Loucy (cell line): Measurements from ENCODE around the gene BCL11B.

Experiments
- H2AFZ ChIP-seq: fragments of 200-600 bp; sonication (generic); 2 replicates; pipeline ENCODE4 v1.6.0; 2016; ENCODE audit warnings: antibody characterized with exemption, mild to moderate bottlenecking, low read length, moderate library complexity
- H3F3A ChIP-seq: fragments of 200-600 bp; 2 replicates; pipeline ENCODE4 v1.6.0; 2016; ENCODE audit warnings: antibody characterized with exemption, low read depth, mild to moderate bottlenecking
- H3K27me3 ChIP-seq: fragments of 200-600 bp; sonication (generic); 2 replicates; pipeline ENCODE4 v1.6.1; 2014; ENCODE audit warnings: low read length, mild to moderate bottlenecking; ENCODE audit not compliant: insufficient read depth, poor library complexity, severe bottlenecking
- H3K36me3 ChIP-seq: fragments of 200-600 bp; sonication (generic); 2 replicates; pipeline ENCODE4 v1.6.1; 2016; ENCODE audit warnings: low read length; ENCODE audit not compliant: insufficient read depth
- H3K4me1 ChIP-seq: fragments of 200-600 bp; sonication (generic); 2 replicates; pipeline ENCODE4 v1.5.1; 2014; ENCODE audit warnings: low read length, mild to moderate bottlenecking; ENCODE audit not compliant: insufficient read depth, poor library complexity, severe bottlenecking
- H3K4me2 ChIP-seq: fragments of 200-600 bp; sonication (generic); 2 replicates; pipeline ENCODE4 v1.6.0; 2014; ENCODE audit warnings: antibody characterized with exemption, low read length, low read depth, mild to moderate bottlenecking; ENCODE audit not compliant: poor library complexity, severe bottlenecking
- H3K4me3 ChIP-seq: fragments of 200-600 bp; sonication (generic); 2 replicates; pipeline ENCODE4 v1.5.1; 2014; ENCODE audit warnings: low read length, mild to moderate bottlenecking, mixed read lengths; ENCODE audit not compliant: poor library complexity, severe bottlenecking
- H3K79me2 ChIP-seq: fragments of 200-600 bp; sonication (generic); 2 replicates; pipeline ENCODE4 v1.6.1; 2014; ENCODE audit warnings: low read length; ENCODE audit not compliant: insufficient read depth
- H3K9ac ChIP-seq: fragments of 200-600 bp; sonication (generic); 2 replicates; pipeline ENCODE4 v1.6.0; 2014; ENCODE audit warnings: mild to moderate bottlenecking, low read depth, low read length, moderate library complexity; ENCODE audit not compliant: poor library complexity, severe bottlenecking
- H3K9me2 ChIP-seq: fragments of 200-600 bp; sonication (generic); replicated peaks from 2 replicates; pipeline ENCODE4 v1.6.1; 2016; ENCODE audit warnings: low read depth, low read length, mixed read lengths
- H3K9me3 ChIP-seq: fragments of 200-600 bp; sonication (generic); 2 replicates; pipeline ENCODE4 v1.6.1; 2014; ENCODE audit warnings: mild to moderate bottlenecking, antibody characterized with exemption, low read length, low read depth; ENCODE audit not compliant: insufficient read depth
- H4K20me1 ChIP-seq: fragments of 200-600 bp; sonication (generic); 2 replicates; pipeline ENCODE4 v1.6.0; 2014; ENCODE audit warnings: antibody characterized with exemption, low read length, mild to moderate bottlenecking; ENCODE audit not compliant: insufficient read depth, poor library complexity, severe bottlenecking
- CTCF ChIP-seq: fragments of 200-600 bp; sonication (generic); conservative IDR thresholded peaks from 2 replicates; pipeline ENCODE4 v1.5.1; 2014; ENCODE audit warnings: mild to moderate bottlenecking, antibody characterized with exemption, low read length
- EZH2phosphoT487 ChIP-seq: fragments of 200-600 bp; IDR thresholded peaks from 2 replicates; pipeline ENCODE4 v1.6.1; 2018; ENCODE audit warnings: antibody characterized with exemption, mild to moderate bottlenecking, moderate library complexity, borderline replicate concordance

Gene BCL11B

GRCh38 chr14:99156090-99156425, 115.9 kb downstream of the BCL11B start:
- TF ChIP-seq EZH2phosphoT487 (no peak), CTCF (no peak)
- no peaks in the 10 kb centered on the region for H3K27me3 ChIP-seq
- H4K20me1 ChIP-seq = no peaks in the 10 kb centered on the region
- no peak overlapping the region for H3K4me3 ChIP-seq
- H3K9me2 ChIP-seq = no peaks in the 10 kb centered on the region
- H3K9me3 ChIP-seq = no peaks in the 10 kb centered on the region
- H3K9ac ChIP-seq = no peak overlapping the region
- no peaks in the 10 kb centered on the region for H3K36me3 ChIP-seq
- no peaks in the 10 kb centered on the region for H3K79me2 ChIP-seq
- no peaks in the 10 kb centered on the region for H3K4me1 ChIP-seq
- H2AFZ ChIP-seq = no peak overlapping the region
- no peaks in the 10 kb centered on the region for H3F3A ChIP-seq
- H3K4me2 ChIP-seq = no peak overlapping the region

GRCh38 chr14:99155173-99156089, 116.6 kb downstream of the BCL11B start:
- H3K4me3 ChIP-seq = no peak overlapping the region
- no peak overlapping the region for H3K9ac ChIP-seq
- no peaks in the 10 kb centered on the region for H4K20me1 ChIP-seq
- no peak overlapping the region for H3K4me2 ChIP-seq
- TF ChIP-seq CTCF (no peak), EZH2phosphoT487 (no peak)
- no peaks in the 10 kb centered on the region for H3K79me2 ChIP-seq
- no peaks in the 10 kb centered on the region for H3K9me3 ChIP-seq
- no peaks in the 10 kb centered on the region for H3K4me1 ChIP-seq
- H3F3A ChIP-seq = no peaks in the 10 kb centered on the region
- H3K36me3 ChIP-seq = no peaks in the 10 kb centered on the region
- H3K9me2 ChIP-seq = no peaks in the 10 kb centered on the region
- no peaks in the 10 kb centered on the region for H3K27me3 ChIP-seq
- no peak overlapping the region for H2AFZ ChIP-seq

GRCh38 chr14:99150236-99150635, 121.8 kb downstream of the BCL11B start:
- no peaks in the 10 kb centered on the region for H3K36me3 ChIP-seq
- no peaks in the 10 kb centered on the region for H3K9me2 ChIP-seq
- no peaks in the 10 kb centered on the region for H4K20me1 ChIP-seq
- H3K27me3 ChIP-seq = no peaks in the 10 kb centered on the region
- H3K4me1 ChIP-seq = no peaks in the 10 kb centered on the region
- TF ChIP-seq EZH2phosphoT487 (no peak), CTCF (no peak)
- H3K4me3 ChIP-seq = no peak overlapping the region
- H3K79me2 ChIP-seq = no peaks in the 10 kb centered on the region
- no peaks in the 10 kb centered on the region for H3K9me3 ChIP-seq
- no peak overlapping the region for H3K9ac ChIP-seq
- H2AFZ ChIP-seq = no peak overlapping the region
- H3K4me2 ChIP-seq = no peak overlapping the region
- no peaks in the 10 kb centered on the region for H3F3A ChIP-seq
